Uterine smooth muscle cell (primary cell): ENCODE data around the gene COX20. TPM values are rescaled to one million over a fixed set of nuclear protein-coding genes. Genes with fewer than 3 reads are reported as not detected.

Experiments used
- total RNA-seq: library from RNA; depleted of rRNA; stranded (reverse); fragments of >200 nt; gene quantifications from 2 replicates; pipeline ENCODE4 v1.2.3, GENCODE V29; 2014

The COX20 gene
- 36.5 and 39.6 TPM in 2 replicates for total RNA-seq

GRCh38 chr1:244835276-244836134 lies at the start of gene COX20:
TSS of gene COX20 (plus strand) at chr1:244835658. CDS start at chr1:244835715, 57 bp downstream.

GRCh38 chr1:244864253-244865027 lies 29.0 kb downstream of the COX20 start, which contains the start of gene HNRNPU:
TSS of gene HNRNPU (minus strand) at chr1:244864543. CDS start at chr1:244864307, 236 bp downstream.

Other genes starting within 250 kb of the COX20 start
- gene DESI2, start 182.5 kb upstream of the COX20 start, total RNA-seq = 51.9 and 53.3 TPM in 2 replicates
- 445 and 604 TPM in 2 replicates for gene HNRNPU, start 28.9 kb downstream of the COX20 start, total RNA-seq